Ectodermal cell (in vitro differentiated cells): ENCODE data around the gene ZNF536.

Experiments used
- H3K27ac ChIP-seq: 2 replicates; pipeline ENCODE4 v1.7.0; 2013; ENCODE audit warnings: mild to moderate bottlenecking, low read depth, low read length; ENCODE audit not compliant: insufficient read depth, poor library complexity, severe bottlenecking
- H3K27me3 ChIP-seq: 2 replicates; pipeline ENCODE4 v1.7.0; 2013; ENCODE audit warnings: mild to moderate bottlenecking, low read length; ENCODE audit not compliant: insufficient read depth, control insufficient read depth, poor library complexity, severe bottlenecking
- H3K36me3 ChIP-seq: one replicate; pipeline ENCODE4 v1.7.0; 2013; ENCODE audit warnings: low read length; ENCODE audit not compliant: control insufficient read depth, insufficient read depth
- H3K4me1 ChIP-seq: one replicate; pipeline ENCODE4 v1.7.0; 2013; ENCODE audit warnings: low read length; ENCODE audit not compliant: control insufficient read depth, insufficient read depth
- H3K4me3 ChIP-seq: 2 replicates; pipeline ENCODE4 v1.7.0; 2013; ENCODE audit warnings: low read depth, low read length, control low read depth; ENCODE audit not compliant: insufficient read depth
- H3K9me3 ChIP-seq: 2 replicates; pipeline ENCODE4 v1.7.0; 2013; ENCODE audit warnings: mild to moderate bottlenecking, low read length, moderate library complexity; ENCODE audit not compliant: control insufficient read depth
- WGBS, 2 experiments: methylation state at CpG; one replicate each; pipeline ENCODE4 v1.1.7; 2013; ENCODE audit warnings: missing lambda C conversion rate in 2 of 2; 5-methylcytosine and 5-hydroxymethylcytosine counted together

ZNF536 gene

GRCh38 chr19:30387311-30388115 lies 15.3 kb downstream of the ZNF536 start:
- H3K27ac ChIP-seq, result no peak overlapping the region

GRCh38 chr19:30388327-30388726 lies 16.1 kb downstream of the ZNF536 start:
- 95 to 98% methylated on average over 9 of the region's 9 CpGs for WGBS, 2 experiments
- H3K27me3 ChIP-seq, result peaks cover under 1% of the 10 kb centered on the region

More at GRCh38 chr19:30387311-30388115, 15.3 kb downstream of the ZNF536 start:
- WGBS, 2 experiments, result 93 to 95% methylated on average over 11 to 12 of the region's 12 CpGs
- H3K27me3 ChIP-seq, result no peaks in the 10 kb centered on the region
- peaks cover 3% of the 10 kb centered on the region for H3K4me1 ChIP-seq
- no peaks in the 10 kb centered on the region for H3K36me3 ChIP-seq
- no peaks in the 10 kb centered on the region for H3K9me3 ChIP-seq
- H3K4me3 ChIP-seq, result no peak overlapping the region

GRCh38 chr19:30388819-30389218 lies 16.6 kb downstream of the ZNF536 start:
- no peak overlapping the region for H3K4me3 ChIP-seq
- H3K36me3 ChIP-seq, result no peaks in the 10 kb centered on the region
- WGBS, 2 experiments, result 91 to 94% methylated on average over 5 of the region's 5 CpGs
- H3K27ac ChIP-seq, result no peak overlapping the region
- H3K27me3 ChIP-seq, result peaks cover 5% of the 10 kb centered on the region
- peaks cover 3% of the 10 kb centered on the region for H3K4me1 ChIP-seq
- no peaks in the 10 kb centered on the region for H3K9me3 ChIP-seq

More at GRCh38 chr19:30388327-30388726, 16.1 kb downstream of the ZNF536 start:
- Histone ChIP-seq H3K4me1 (peaks cover 3% of the 10 kb centered on the region), H3K4me3 (no peak overlapping the region), H3K9me3 (no peaks in the 10 kb centered on the region), H3K36me3 (no peaks in the 10 kb centered on the region), H3K27ac (no peak overlapping the region)

DNA sequence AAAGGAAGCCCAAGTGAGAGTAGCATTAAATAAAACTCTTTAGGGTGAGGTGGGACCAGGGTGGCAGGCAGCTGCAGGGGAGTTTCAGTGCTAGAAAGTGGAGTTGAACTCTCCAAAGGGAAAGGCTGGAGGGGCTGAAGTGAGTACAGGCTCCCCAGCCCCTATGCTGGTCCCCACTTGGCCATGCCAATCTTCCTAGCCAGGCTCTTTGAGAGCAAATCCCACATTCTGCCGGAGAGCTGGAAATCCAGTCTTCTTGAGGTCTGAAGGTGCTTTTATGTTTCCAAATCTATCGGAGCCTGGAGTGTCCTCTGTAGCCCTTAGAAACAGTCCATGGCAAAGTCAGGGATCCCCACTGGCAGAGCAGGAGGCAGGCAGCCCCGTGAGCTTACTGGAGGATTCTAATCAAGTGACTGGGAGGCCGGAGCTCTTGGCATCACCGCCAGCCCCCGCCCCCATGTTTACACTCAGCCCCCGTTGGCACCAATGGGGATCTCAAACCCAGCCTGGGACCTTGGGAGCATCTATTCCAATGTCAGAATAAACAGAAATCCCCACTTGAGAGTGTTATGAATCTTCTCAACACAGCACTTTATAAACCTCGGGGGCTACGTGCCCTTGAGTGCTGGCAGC lies 18.3 kb downstream of the ZNF536 start:
- no peak overlapping the region for H3K4me3 ChIP-seq
- WGBS, 2 experiments, result 86 to 89% methylated on average over 9 of the region's 9 CpGs
- no peaks in the 10 kb centered on the region for H3K9me3 ChIP-seq
- no peaks in the 10 kb centered on the region for H3K36me3 ChIP-seq
- H3K4me1 ChIP-seq, result peaks cover 3% of the 10 kb centered on the region
- no peak overlapping the region for H3K27ac ChIP-seq
- peaks cover 7% of the 10 kb centered on the region for H3K27me3 ChIP-seq

DNA sequence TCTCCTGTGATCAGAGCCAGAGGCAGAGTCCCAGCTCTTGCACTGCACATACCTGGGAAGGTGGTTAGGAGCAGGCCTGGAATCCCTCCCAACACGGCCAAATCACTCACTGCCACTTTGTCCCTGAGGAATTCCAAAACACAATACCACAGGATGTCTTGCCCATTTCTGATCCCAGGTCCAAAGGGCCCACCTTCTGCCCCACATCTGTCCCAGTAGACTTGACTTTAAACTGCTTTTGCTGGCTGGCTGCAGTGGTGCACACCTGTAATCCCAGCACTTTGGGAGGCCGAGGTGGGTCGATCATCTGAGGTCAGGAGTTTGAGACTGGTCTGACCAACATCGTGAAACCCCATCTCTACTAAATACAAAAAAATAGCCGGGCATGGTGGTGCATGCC lies 18.9 kb downstream of the ZNF536 start:
- H3K27ac ChIP-seq, result no peak overlapping the region
- H3K9me3 ChIP-seq, result no peaks in the 10 kb centered on the region
- H3K27me3 ChIP-seq, result peaks cover 7% of the 10 kb centered on the region
- H3K36me3 ChIP-seq, result no peaks in the 10 kb centered on the region
- H3K4me1 ChIP-seq, result peaks cover 3% of the 10 kb centered on the region
- WGBS, 2 experiments, result 87 to 89% methylated on average over 5 of the region's 5 CpGs
- H3K4me3 ChIP-seq, result no peak overlapping the region

DNA sequence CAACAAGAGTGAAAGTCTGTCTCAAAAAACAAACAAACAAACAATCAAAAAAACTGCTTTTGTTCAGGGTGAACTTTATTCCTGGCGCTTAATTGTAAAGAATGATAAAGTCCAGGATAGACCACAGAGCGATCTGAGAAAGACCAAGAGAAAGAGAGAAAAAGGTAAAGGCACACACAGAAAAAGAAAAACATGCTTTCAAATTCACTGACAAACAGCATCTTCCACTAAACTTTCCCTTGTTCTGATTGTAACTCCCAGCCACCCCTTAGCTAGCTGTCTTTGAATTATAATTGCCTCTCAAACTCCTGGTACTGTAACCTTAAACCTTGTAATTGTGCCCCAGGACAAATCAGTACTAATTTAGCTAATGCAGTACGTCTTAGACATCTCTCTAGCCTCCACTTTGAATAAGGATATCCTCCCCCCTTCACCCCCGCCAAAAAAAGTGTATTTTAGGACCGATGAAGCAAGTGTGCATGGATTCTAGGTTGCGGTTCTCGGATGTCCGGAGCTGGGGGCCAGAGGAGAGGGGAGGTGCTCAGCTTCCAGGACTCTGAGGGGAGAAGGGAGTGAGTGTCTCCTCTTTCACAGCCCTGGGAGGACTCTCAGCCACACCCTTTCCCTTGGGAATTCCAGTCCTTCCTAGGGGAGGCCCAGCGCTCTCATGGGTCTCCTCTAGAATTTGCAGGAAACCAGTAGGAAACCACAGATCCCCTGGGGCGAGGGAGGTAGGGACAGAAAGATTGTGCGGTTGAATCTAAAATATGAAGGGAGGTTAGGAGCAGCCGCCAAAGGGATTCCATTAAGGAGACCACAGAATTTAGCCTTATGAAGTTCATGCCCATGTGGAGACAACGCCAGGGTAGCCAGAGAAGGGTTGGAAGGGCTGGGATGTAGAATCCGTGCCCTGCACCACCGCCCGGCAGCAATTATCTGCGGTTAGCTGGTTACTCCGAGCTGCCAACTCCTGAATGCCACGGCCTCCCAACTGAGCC lies 19.7 kb downstream of the ZNF536 start:
- WGBS, 2 experiments, result 41 to 43% methylated on average over 18 to 19 of the region's 19 CpGs
- Histone ChIP-seq H3K36me3 (no peaks in the 10 kb centered on the region), H3K27ac (no peak overlapping the region), H3K9me3 (no peaks in the 10 kb centered on the region), H3K4me1 (peaks cover 3% of the 10 kb centered on the region), H3K27me3 (peaks cover 7% of the 10 kb centered on the region), H3K4me3 (no peak overlapping the region)

DNA sequence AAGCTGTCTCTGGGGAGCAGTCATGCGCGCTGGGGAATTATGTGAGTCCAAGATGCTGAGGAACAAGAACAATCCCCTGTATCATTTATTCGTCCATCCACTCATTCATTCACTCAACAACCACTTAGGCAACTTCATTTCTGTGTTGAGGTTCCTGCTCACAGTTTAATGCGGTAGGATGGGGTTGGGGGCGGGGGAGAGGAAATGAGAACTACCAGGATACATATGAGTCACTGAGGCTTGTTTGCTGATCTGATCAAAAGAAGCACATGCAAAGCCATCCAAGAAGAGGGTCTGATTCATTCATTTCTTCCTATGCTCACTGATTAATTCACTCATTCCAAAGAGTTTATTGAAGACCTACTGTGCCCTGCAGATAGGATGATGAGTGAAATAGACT lies 20.9 kb downstream of the ZNF536 start:
- no peaks in the 10 kb centered on the region for H3K9me3 ChIP-seq
- no peak overlapping the region for H3K27ac ChIP-seq
- 91 to 93% methylated on average over 5 of the region's 5 CpGs for WGBS, 2 experiments
- H3K4me3 ChIP-seq, result no peak overlapping the region
- H3K36me3 ChIP-seq, result no peaks in the 10 kb centered on the region
- H3K4me1 ChIP-seq, result peaks cover 3% of the 10 kb centered on the region
- H3K27me3 ChIP-seq, result peaks cover 7% of the 10 kb centered on the region

GRCh38 chr19:30393729-30394480 lies 21.7 kb downstream of the ZNF536 start:
- H3K9me3 ChIP-seq, result no peaks in the 10 kb centered on the region

GRCh38 chr19:30394481-30395151 lies 22.4 kb downstream of the ZNF536 start:
- Histone ChIP-seq H3K27me3 (peaks cover 7% of the 10 kb centered on the region), H3K4me1 (peaks cover 3% of the 10 kb centered on the region), H3K36me3 (no peaks in the 10 kb centered on the region), H3K27ac (no peak overlapping the region), H3K9me3 (no peaks in the 10 kb centered on the region), H3K4me3 (no peak overlapping the region)
- 91 to 93% methylated on average over 5 to 6 of the region's 6 CpGs for WGBS, 2 experiments

More at GRCh38 chr19:30393729-30394480, 21.7 kb downstream of the ZNF536 start:
- WGBS, 2 experiments, result 90 to 92% methylated on average over 6 of the region's 6 CpGs
- Histone ChIP-seq H3K4me1 (peaks cover 3% of the 10 kb centered on the region), H3K36me3 (no peaks in the 10 kb centered on the region), H3K27me3 (peaks cover 7% of the 10 kb centered on the region), H3K4me3 (no peak overlapping the region), H3K27ac (no peak overlapping the region)
